Caco-2 (cell line): ENCODE data around the gene RABL6. TPM values are rescaled to one million over a fixed set of nuclear protein-coding genes. Genes with fewer than 3 reads are reported as not detected.
A peak's percentile ranks its signal among the peaks of the same experiment; 100 is the strongest.

Experiments
- BruUV-seq: library from RNA; stranded (reverse); fragments of 400-500 nt; replicated peaks from 2 replicates; lab custom pipeline; 2021; lab: Mats Ljungman, UMichigan
- CTCF ChIA-PET: fragments of 300-600 bp; sonication (Branson Sonifier 250); formaldehyde crosslinking; loops from one replicate; lab custom pipeline; 2022; ENCODE audit warnings: antibody characterized with exemption; lab: Charles Lee
- POLR2A ChIA-PET: fragments of 300-600 bp; sonication (Branson Sonifier 250); formaldehyde crosslinking; loops from one replicate; lab custom pipeline; 2022; ENCODE audit warnings: antibody characterized with exemption; lab: Charles Lee
- DNase-seq, 2 experiments: peaks; one replicate each; pipeline versions ENCODE4 v3.0.0 to v3.0.0-alpha.2; 2020 to 2022
- H3K27me3 ChIP-seq: replicated peaks from 2 replicates; pipeline ENCODE4 v1.6.0; 2011; ENCODE audit warnings: low read length; ENCODE audit not compliant: control insufficient read depth, insufficient read depth
- H3K36me3 ChIP-seq: 2 replicates; pipeline ENCODE4 v1.5.1; 2011; ENCODE audit warnings: low read length; ENCODE audit not compliant: control insufficient read depth, insufficient read depth
- H3K4me1 ChIP-seq: fragments of 250-450 bp; sonication (Bioruptor Pico); 2 replicates; pipeline ENCODE4 v1.5.1; 2020; ENCODE audit warnings: mild to moderate bottlenecking
- H3K4me3 ChIP-seq: 2 replicates; pipeline ENCODE4 v1.5.1; 2011; ENCODE audit warnings: low read depth, mild to moderate bottlenecking, control low read depth, low read length
- H3K9me3 ChIP-seq: fragments of 250-450 bp; sonication (Bioruptor Pico); 2 replicates; pipeline ENCODE4 v1.5.1; 2020; ENCODE audit warnings: mild to moderate bottlenecking, moderate library complexity
- H3K27ac Mint-ChIP-seq: one replicate; pipeline ENCODE4 v1.8.0; 2022; ENCODE audit warnings: mixed read lengths; ENCODE audit not compliant: unreplicated experiment
- H3K27me3 Mint-ChIP-seq: one replicate; pipeline ENCODE4 v1.8.0; 2022; ENCODE audit warnings: mixed read lengths; ENCODE audit not compliant: insufficient read depth, unreplicated experiment
- H3K36me3 Mint-ChIP-seq: one replicate; pipeline ENCODE4 v1.8.0; 2022; ENCODE audit warnings: mild to moderate bottlenecking, mixed read lengths; ENCODE audit not compliant: insufficient read depth, unreplicated experiment
- H3K4me1 Mint-ChIP-seq: one replicate; pipeline ENCODE4 v1.8.0; 2022; ENCODE audit warnings: low read depth, mixed read lengths; ENCODE audit not compliant: unreplicated experiment
- H3K4me3 Mint-ChIP-seq: one replicate; pipeline ENCODE4 v1.8.0; 2022; ENCODE audit warnings: mild to moderate bottlenecking, moderate library complexity, mixed read lengths; ENCODE audit not compliant: unreplicated experiment
- H3K9me3 Mint-ChIP-seq: one replicate; pipeline ENCODE4 v1.8.0; 2022; ENCODE audit warnings: mixed read lengths; ENCODE audit not compliant: unreplicated experiment
- CTCF ChIP-seq, 2 experiments: fragments of 200-600 bp in 1 of 2; IDR thresholded peaks; 1 replicate in 1 of 2; 2 replicates in 1 of 2; pipeline versions ENCODE4 v1.5.1 to v1.8.0; 2011 to 2022; ENCODE audit warnings: antibody characterized with exemption in 1 of 2, control low read depth in 1 of 2, inconsistent platforms in 1 of 2, low read depth in 1 of 2, low read length in 1 of 2, mild to moderate bottlenecking in 1 of 2, moderate library complexity in 1 of 2; ENCODE audit not compliant: insufficient read depth in 1 of 2, severe bottlenecking in 1 of 2, unreplicated experiment in 1 of 2
- intact Hi-C: fragments of 100-400 bp; cut with micrococcal nuclease; formaldehyde crosslinking; loops from one replicate; pipeline ENCODE4 v1.10.0; 2022; ENCODE audit not compliant: unreplicated experiment
- total RNA-seq: library from RNA; stranded (reverse); gene quantifications from 2 replicates; pipeline ENCODE4 v1.2.3, GENCODE V29; 2022

Gene RABL6
- total RNA-seq, 1 experiment from 2014 or later: 138 TPM

DNA sequence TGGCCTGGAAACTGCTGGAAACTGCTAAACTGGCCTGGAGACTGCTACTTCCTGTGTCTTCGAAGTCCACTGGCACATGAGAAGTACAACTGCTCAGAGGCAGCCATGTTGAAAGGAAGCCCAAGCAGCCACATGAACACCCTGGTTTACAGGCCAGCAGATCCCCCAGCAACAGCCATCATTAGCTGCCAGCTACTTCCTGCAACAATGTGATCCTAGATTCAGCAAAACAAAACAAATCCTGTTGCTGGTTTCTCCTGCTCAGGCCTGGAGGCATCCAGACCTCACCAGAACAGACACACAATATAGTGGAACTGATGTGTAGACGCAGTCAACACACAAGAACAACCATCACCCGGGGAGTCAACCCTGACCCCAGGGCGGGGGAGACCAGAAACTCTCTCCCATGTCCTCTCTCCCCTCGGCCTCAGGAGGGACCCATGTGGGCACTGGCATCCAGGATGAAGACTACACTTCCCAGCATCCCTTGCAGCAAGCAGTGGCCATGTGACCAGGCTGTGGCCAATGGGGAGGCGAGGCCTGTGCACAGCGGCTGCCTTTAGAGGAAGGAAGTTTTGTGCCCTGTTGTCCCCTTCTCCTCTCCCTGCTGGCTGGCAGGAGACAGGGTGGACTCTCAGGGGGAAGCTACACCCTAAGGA, 34.2 kb upstream of the RABL6 start:
- no TSS peak for BruUV-seq
- H3K9me3 Mint-ChIP-seq: peaks cover 14% of the 10 kb centered on the region
- Histone ChIP-seq H3K36me3 (peaks cover 2% of the 10 kb centered on the region), H3K27me3 (no peaks in the 10 kb centered on the region), H3K4me3 (no peak overlapping the region), H3K9me3 (peaks cover 7% of the 10 kb centered on the region; the same call in 1 of the 2 replicates), H3K4me1 (peaks cover 16% of the 10 kb centered on the region)
- ChIA-PET POLR2A (no interaction called here), CTCF (no interaction called here)
- intact Hi-C loops: no loop called here
- no peak for TF ChIP-seq CTCF (IDR thresholded peaks at IDR 0.05; ENCODE audit: insufficient read depth in 1 of 2, low read depth in 1 of 2, low read length in 1 of 2, severe bottlenecking in 1 of 2, unreplicated experiment in 1 of 2)
- H3K27me3 Mint-ChIP-seq: no peaks in the 10 kb centered on the region
- peak in 1 of 2 experiments; percentile 46 for DNase-seq
- H3K27ac Mint-ChIP-seq: peak overlapping the region; percentile 13
- peaks cover 14% of the 10 kb centered on the region for H3K36me3 Mint-ChIP-seq
- peaks cover 20% of the 10 kb centered on the region for H3K4me1 Mint-ChIP-seq
- H3K4me3 Mint-ChIP-seq: no peak overlapping the region

- DNase-seq: no peak
- peaks cover 2% of the 10 kb centered on the region for H3K36me3 ChIP-seq
- no peak for TF ChIP-seq CTCF (IDR thresholded peaks at IDR 0.05; ENCODE audit: insufficient read depth in 1 of 2, low read depth in 1 of 2, low read length in 1 of 2, severe bottlenecking in 1 of 2, unreplicated experiment in 1 of 2)
- H3K4me1 Mint-ChIP-seq: peaks cover 30% of the 10 kb centered on the region
- peaks cover 24% of the 10 kb centered on the region for H3K36me3 Mint-ChIP-seq
- ChIA-PET CTCF (no interaction called here), POLR2A (no interaction called here)
- intact Hi-C loops: no loop called here
- peaks cover 7% of the 10 kb centered on the region; the same call in 1 of the 2 replicates for H3K9me3 ChIP-seq
- H3K27me3 Mint-ChIP-seq: no peaks in the 10 kb centered on the region
- no peak overlapping the region for H3K4me3 ChIP-seq
- no TSS peak for BruUV-seq
- no peak overlapping the region for H3K4me3 Mint-ChIP-seq
- H3K4me1 ChIP-seq: peaks cover 19% of the 10 kb centered on the region
- H3K27me3 ChIP-seq: no peaks in the 10 kb centered on the region
- peaks cover 24% of the 10 kb centered on the region for H3K9me3 Mint-ChIP-seq
- no peak overlapping the region for H3K27ac Mint-ChIP-seq
Measured at GRCh38 chr9:136774416-136775045, 33.2 kb upstream of the RABL6 start.

GRCh38 chr9:136775191-136775590, 32.6 kb upstream of the RABL6 start:
- DNase-seq: no peak
- H3K9me3 Mint-ChIP-seq: peaks cover 25% of the 10 kb centered on the region
- no peak overlapping the region for H3K4me3 ChIP-seq

More at GRCh38 chr9:136775191-136775590, 32.6 kb upstream of the RABL6 start:
- Mint-ChIP-seq H3K27ac (no peak overlapping the region), H3K4me3 (no peak overlapping the region), H3K4me1 (peaks cover 36% of the 10 kb centered on the region), H3K36me3 (peaks cover 24% of the 10 kb centered on the region), H3K27me3 (no peaks in the 10 kb centered on the region)
- BruUV-seq: no TSS peak
- Histone ChIP-seq H3K27me3 (no peaks in the 10 kb centered on the region), H3K9me3 (peaks cover 7% of the 10 kb centered on the region; the same call in 1 of the 2 replicates), H3K4me1 (peaks cover 25% of the 10 kb centered on the region), H3K36me3 (peaks cover 2% of the 10 kb centered on the region)
- POLR2A ChIA-PET: no interaction called here
- CTCF ChIA-PET: no interaction called here
- no peak for TF ChIP-seq CTCF (IDR thresholded peaks at IDR 0.05; ENCODE audit: insufficient read depth in 1 of 2, low read depth in 1 of 2, low read length in 1 of 2, severe bottlenecking in 1 of 2, unreplicated experiment in 1 of 2)
- intact Hi-C loops: no loop called here
